BJ (cell line): ENCODE measurements around the gene TBC1D25. TPM values are rescaled to one million over a fixed set of nuclear protein-coding genes. Genes with fewer than 3 reads are reported as not detected.
A peak's percentile ranks its signal among the peaks of the same experiment; 100 is the strongest.
"Not testable (repeated sequence)": the region's sequence is repeated elsewhere in the genome, so short reads cannot be mapped to it uniquely, and the experiment has no call there.

Experiments used
- CTCF ChIA-PET: fragments of 350-600 bp; formaldehyde crosslinking; extraction: SDS; loops from one replicate; lab custom pipeline; 2021; ENCODE audit warnings: antibody characterized with exemption, inconsistent platforms; lab: Yijun Ruan, JAX
- POLR2A ChIA-PET: fragments of 300-600 bp; sonication (Branson Sonifier 250); formaldehyde crosslinking; extraction: SDS; loops from one replicate; lab custom pipeline; 2021; ENCODE audit warnings: antibody characterized with exemption; lab: Charles Lee
- DNase-seq: peaks from one replicate; pipeline ENCODE4 v3.0.0-alpha.2; 2011; ENCODE audit warnings: low read depth
- H3K27me3 ChIP-seq: 2 replicates; pipeline ENCODE4 v1.6.0; 2011; ENCODE audit warnings: low read length; ENCODE audit not compliant: control insufficient read depth, insufficient read depth
- H3K36me3 ChIP-seq: 2 replicates; pipeline ENCODE4 v1.5.1; 2011; ENCODE audit warnings: low read length; ENCODE audit not compliant: control insufficient read depth, insufficient read depth
- H3K4me3 ChIP-seq: 2 replicates; pipeline ENCODE4 v1.5.1; 2011; ENCODE audit warnings: low read depth, mild to moderate bottlenecking, control low read depth, low read length
- polyA plus RNA-seq: library from polyadenylated mRNA; depleted of rRNA; stranded (reverse); fragments of >200 nt; gene quantifications from 2 replicates; pipeline ENCODE4 v1.2.3, GENCODE V29; 2011
- TF ChIP-seq, protein P1 (sequence below): IDR thresholded peaks from 2 replicates; pipeline ENCODE4 v1.5.1; 2011; ENCODE audit warnings: low read depth, mild to moderate bottlenecking, control low read depth, inconsistent platforms, low read length, moderate library complexity; ENCODE audit not compliant: insufficient read depth

The TBC1D25 gene
- polyA plus RNA-seq, 1 experiment, result 17.8 TPM

DNA sequence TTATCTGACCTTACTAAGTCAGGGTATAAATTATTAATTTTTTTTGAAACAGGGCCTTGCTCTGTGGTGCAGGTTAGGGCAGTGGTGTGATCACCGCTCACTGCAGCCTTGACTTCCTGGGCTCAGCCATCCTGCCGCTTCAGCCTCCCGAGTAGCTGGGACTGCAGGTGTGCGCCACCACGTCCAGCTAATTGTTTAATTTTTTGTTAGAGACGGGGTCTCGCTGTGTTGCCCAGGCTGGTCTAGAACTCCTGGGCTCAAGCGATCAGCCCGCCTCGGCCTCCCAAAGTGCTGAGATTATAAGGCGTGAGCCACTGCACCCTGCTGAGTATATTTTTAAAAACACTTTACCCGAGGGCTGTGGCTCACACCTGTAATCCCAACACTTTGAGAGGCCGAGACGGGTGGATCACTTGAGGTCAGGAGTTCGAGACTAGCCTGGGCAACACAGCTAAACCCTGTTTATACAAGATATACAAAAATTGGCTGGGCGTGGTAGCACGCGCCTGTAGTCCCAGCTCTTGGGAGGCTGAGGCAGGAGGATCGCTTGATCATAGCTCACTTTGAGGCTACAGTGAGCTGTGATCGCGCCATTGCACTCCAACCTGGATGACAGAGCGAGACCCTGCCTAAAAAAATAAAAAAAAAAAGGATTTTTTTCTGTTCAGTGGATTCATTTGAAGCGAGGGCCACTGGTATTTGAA is 721 bp upstream of the TBC1D25 start:
- POLR2A ChIA-PET, result no interaction called here
- DNase-seq, result no peak
- TF ChIP-seq, protein P1, sequence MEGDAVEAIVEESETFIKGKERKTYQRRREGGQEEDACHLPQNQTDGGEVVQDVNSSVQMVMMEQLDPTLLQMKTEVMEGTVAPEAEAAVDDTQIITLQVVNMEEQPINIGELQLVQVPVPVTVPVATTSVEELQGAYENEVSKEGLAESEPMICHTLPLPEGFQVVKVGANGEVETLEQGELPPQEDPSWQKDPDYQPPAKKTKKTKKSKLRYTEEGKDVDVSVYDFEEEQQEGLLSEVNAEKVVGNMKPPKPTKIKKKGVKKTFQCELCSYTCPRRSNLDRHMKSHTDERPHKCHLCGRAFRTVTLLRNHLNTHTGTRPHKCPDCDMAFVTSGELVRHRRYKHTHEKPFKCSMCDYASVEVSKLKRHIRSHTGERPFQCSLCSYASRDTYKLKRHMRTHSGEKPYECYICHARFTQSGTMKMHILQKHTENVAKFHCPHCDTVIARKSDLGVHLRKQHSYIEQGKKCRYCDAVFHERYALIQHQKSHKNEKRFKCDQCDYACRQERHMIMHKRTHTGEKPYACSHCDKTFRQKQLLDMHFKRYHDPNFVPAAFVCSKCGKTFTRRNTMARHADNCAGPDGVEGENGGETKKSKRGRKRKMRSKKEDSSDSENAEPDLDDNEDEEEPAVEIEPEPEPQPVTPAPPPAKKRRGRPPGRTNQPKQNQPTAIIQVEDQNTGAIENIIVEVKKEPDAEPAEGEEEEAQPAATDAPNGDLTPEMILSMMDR, result no peak
- Histone ChIP-seq H3K36me3 (no peaks in the 10 kb centered on the region), H3K4me3 (peak overlapping the region; percentile 84), H3K27me3 (no peaks in the 10 kb centered on the region)
- CTCF ChIA-PET, result interaction anchor here (0.7 to 1.5 kb wide), 3 partner anchors 10 to 43 kb away, joined by 3 to 8 read pairs (median 3); no protein-coding TSS in a partner anchor

DNA sequence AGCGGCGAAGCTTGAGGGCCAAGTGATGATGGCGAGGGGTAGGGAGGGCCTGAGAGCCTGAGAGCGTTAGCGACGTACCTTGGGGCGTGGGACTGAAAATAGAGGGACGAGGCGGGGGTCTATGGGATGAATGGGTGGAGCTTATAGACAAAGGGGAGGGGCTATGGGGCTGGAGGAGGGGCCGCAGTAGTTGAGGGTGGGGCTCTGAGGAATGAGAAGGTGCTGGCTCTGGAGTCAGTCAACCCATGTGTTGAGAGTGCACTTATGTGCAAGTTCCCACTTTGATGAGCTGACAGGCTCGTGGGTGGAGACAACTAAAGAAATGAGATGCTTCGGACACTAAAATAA is 488 bp downstream of the TBC1D25 start:
- ChIA-PET CTCF (interaction anchor here (0.6 to 1.5 kb wide), 5 partner anchors 9 to 33 kb away, joined by 3 to 8 read pairs (median 3); no protein-coding TSS in a partner anchor), POLR2A (no interaction called here)
- no peak for DNase-seq

DNA sequence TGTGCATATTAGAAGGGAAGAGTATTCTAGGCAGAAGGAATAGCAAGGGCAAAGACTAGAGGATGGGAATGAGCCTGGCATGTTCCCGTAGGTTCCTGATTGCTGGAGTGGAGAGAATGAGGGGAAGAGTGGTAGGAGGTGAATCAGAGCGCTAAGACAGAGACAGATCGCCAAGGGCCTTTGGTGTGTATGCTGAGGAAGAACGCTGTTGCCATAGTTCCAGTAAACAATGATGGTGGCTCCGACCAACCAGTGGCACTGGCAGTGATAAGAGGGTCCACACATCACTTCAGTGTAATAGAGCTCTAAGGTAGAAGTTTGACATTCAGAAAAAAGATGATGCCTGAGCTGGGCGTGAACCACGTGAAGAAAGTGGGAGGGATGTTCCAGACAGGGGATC is 966 bp downstream of the TBC1D25 start:
- Histone ChIP-seq H3K27me3 (no peaks in the 10 kb centered on the region), H3K36me3 (0 out of 2 replicates have a peak, but pooled peaks cover 2% of the 10 kb centered on the region), H3K4me3 (peak overlapping the region; percentile 84)
- TF ChIP-seq, protein P1, result no peak
- DNase-seq, result no peak
- ChIA-PET CTCF (interaction anchor here (0.6 to 1.5 kb wide), 5 partner anchors 8 to 34 kb away, joined by 3 to 8 read pairs (median 3); no protein-coding TSS in a partner anchor), POLR2A (no interaction called here)

More for the DNA sequence above, 488 bp downstream of the TBC1D25 start:
- TF ChIP-seq, protein P1, result no peak
- Histone ChIP-seq H3K4me3 (peak overlapping the region; percentile 84), H3K36me3 (0 out of 2 replicates have a peak, but pooled peaks cover 2% of the 10 kb centered on the region), H3K27me3 (no peaks in the 10 kb centered on the region)

DNA sequence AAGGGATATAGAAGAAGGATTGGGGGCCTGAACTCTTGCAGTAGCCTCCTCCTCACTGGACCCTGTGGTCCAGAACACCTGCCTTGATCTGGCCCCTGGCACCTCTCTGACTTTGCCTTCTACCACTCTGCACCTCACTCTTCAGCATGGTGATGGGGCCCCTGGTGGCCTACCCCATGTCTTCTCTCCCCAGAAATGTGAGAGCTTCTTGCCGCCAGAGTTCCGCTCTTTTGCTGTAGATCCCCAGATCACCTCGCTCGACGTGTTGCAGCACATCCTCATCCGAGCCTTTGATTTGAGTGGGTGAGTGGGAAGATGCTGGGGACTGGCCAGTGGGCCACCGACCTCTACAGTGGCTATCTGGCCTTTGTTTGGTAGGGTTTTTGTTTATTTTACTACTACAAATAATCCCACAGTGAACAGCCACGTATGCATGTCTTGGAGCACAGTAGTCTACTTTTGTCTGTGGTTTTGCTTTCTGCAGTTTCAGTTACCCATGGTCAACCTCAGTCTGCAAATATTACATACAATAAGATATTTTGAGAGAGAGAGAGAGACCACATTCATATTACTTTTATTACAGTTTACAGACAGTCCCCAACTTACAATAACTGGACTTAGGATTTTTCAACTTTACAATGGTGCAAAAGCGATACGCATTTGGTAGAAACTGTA is 1.8 kb downstream of the TBC1D25 start:
- Histone ChIP-seq H3K36me3 (peaks cover 2% of the 10 kb centered on the region; the same call in 1 of the 2 replicates), H3K4me3 (no peak overlapping the region), H3K27me3 (no peaks in the 10 kb centered on the region)
- DNase-seq, result no peak
- TF ChIP-seq, protein P1, result no peak
- POLR2A ChIA-PET, result no interaction called here
- CTCF ChIA-PET, result no interaction called here

DNA sequence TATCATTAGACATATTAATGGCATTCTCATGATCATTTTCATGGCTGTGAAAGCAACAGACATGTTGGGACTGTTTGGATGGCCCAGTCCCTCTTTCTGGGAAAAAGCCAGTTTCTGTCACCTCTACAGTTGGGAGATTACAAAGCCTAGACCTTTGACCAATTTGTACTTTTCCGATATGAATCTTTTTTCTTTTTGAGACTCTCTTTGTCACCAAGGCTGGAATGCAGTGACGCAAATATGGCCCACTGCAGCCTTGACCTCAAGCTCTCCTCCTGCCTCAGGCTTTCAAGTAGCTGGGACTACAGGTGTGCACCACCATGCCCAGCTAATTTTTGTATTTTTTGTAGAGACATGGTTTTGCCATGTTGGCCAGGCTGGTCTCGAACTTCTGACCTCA is 9.4 kb downstream of the TBC1D25 start:
- Histone ChIP-seq H3K27me3 (no peaks in the 10 kb centered on the region), H3K36me3 (peaks cover 2% of the 10 kb centered on the region), H3K4me3 (no peak overlapping the region)
- CTCF ChIA-PET, result interaction anchor here (1.6 kb wide), 1 partner anchor 9 kb away, joined by 8 read pairs; the partner anchor contains the start of gene TBC1D25
- TF ChIP-seq, protein P1, result no peak
- no peak for DNase-seq
- POLR2A ChIA-PET, result no interaction called here

DNA sequence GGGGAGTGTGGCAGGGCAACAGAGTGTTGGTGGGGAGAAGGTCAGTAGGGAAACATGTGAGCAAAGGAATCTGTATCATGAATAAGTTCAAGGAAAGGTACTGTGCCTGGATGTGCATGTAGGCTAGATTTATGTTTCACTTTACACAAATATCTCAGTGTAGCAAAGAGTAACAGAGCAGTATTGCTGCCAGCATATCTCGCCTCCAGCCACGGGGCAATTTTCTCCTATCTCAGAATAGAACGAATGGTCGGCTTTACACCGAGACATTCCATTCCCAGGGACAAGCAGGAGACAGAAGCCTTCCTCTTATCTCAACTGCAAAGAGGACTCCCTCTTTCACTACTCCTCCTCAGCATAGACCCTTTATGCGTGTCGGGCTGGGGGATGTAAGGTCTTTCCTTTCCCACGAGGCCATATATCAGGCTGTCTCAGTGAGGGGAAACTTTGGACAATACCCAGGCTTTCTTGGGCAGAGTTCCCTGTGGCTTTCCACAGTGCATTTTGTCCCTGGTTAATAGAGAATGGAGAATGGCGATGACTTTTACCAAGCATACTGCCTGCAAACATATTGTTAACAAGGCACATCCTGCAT is 16.3 kb downstream of the TBC1D25 start:
- H3K4me3 ChIP-seq, POLR2A ChIA-PET, H3K36me3 ChIP-seq, CTCF ChIA-PET, H3K27me3 ChIP-seq, DNase-seq: not testable (repeated sequence)
